AG10803 (cell line): ENCODE data around the gene ME3.

Experiments used
- DNase-seq: peaks from one replicate; pipeline ENCODE4 v3.0.0; 2010; ENCODE audit warnings: low read depth
- H3K4me3 ChIP-seq: 2 replicates; pipeline ENCODE4 v1.5.1; 2011; ENCODE audit warnings: mild to moderate bottlenecking, low read length, control low read depth
- CTCF ChIP-seq: conservative IDR thresholded peaks from 2 replicates; pipeline ENCODE4 v1.5.1; 2011; ENCODE audit warnings: mild to moderate bottlenecking, low read length, control low read depth, inconsistent platforms

ME3 gene

GRCh38 chr11:86414032-86414431 lies 258.4 kb downstream of the ME3 start:
- TF ChIP-seq CTCF: no peak
- no peak overlapping the region for H3K4me3 ChIP-seq
- no peak for DNase-seq

GRCh38 chr11:86408845-86409244 lies 263.6 kb downstream of the ME3 start:
- no peak overlapping the region for H3K4me3 ChIP-seq
- peak; percentile 49 for TF ChIP-seq CTCF
- DNase-seq: no peak

- no peak overlapping the region for H3K4me3 ChIP-seq
- no peak for DNase-seq
- TF ChIP-seq CTCF: no peak
These were observed 269.0 kb downstream of the ME3 start for GRCh38 chr11:86403458-86403857.

GRCh38 chr11:86398106-86398505 lies 274.3 kb downstream of the ME3 start:
- TF ChIP-seq CTCF: no peak
- DNase-seq: no peak
- H3K4me3 ChIP-seq: no peak overlapping the region

GRCh38 chr11:86397351-86397750 lies 275.1 kb downstream of the ME3 start:
- TF ChIP-seq CTCF: no peak
- no peak for DNase-seq
- H3K4me3 ChIP-seq: no peak overlapping the region

GRCh38 chr11:86396396-86396795 lies 276.0 kb downstream of the ME3 start:
- DNase-seq: peak; percentile 80
- no peak for TF ChIP-seq CTCF

GRCh38 chr11:86395061-86395551 lies 277.3 kb downstream of the ME3 start:
- DNase-seq: peak; percentile 18
- H3K4me3 ChIP-seq: no peak overlapping the region
- no peak for TF ChIP-seq CTCF

More at GRCh38 chr11:86396396-86396795, 276.0 kb downstream of the ME3 start:
- no peak overlapping the region for H3K4me3 ChIP-seq
